Keratinocyte (primary cell): ENCODE results near the gene PAX2. TPM values are rescaled to one million over a fixed set of nuclear protein-coding genes. Genes with fewer than 3 reads are reported as not detected.

Source experiments
- DNase-seq: peaks from one replicate; pipeline ENCODE4 v3.0.0-alpha.2; 2011; ENCODE audit warnings: low read depth, missing footprints, low spot score
- FAIRE-seq: peaks from 2 replicates; lab custom pipeline; 2011; peaks lifted over from hg19 to GRCh38; lab: Jason Lieb, UNC
- H2AFZ ChIP-seq: 2 replicates; pipeline ENCODE4 v1.6.0; 2012; ENCODE audit warnings: low read length, control low read depth, inconsistent platforms; ENCODE audit not compliant: control insufficient read depth
- H3K27ac ChIP-seq: 2 replicates; pipeline ENCODE4 v1.5.1; 2011; ENCODE audit warnings: low read length; ENCODE audit not compliant: control insufficient read depth, insufficient read depth
- H3K27me3 ChIP-seq: 3 replicates; pipeline ENCODE4 v1.6.0; 2011; ENCODE audit warnings: low read length; ENCODE audit not compliant: control insufficient read depth, insufficient read depth; ENCODE audit errors: extremely low read depth
- H3K36me3 ChIP-seq, 2 experiments: 2 replicates in 1 of 2; 3 replicates in 1 of 2; pipeline ENCODE4 v1.5.1; 2011; ENCODE audit warnings: low read length in 2 of 2, mild to moderate bottlenecking in 1 of 2; ENCODE audit not compliant: control insufficient read depth in 2 of 2, insufficient read depth in 2 of 2; ENCODE audit errors: extremely low read depth in 1 of 2
- H3K4me1 ChIP-seq: 3 replicates; pipeline ENCODE4 v1.5.1; 2011; ENCODE audit warnings: low read length; ENCODE audit not compliant: control insufficient read depth, insufficient read depth; ENCODE audit errors: extremely low read depth
- H3K4me2 ChIP-seq: 3 replicates; pipeline ENCODE4 v1.6.0; 2011; ENCODE audit warnings: low read depth, low read length; ENCODE audit not compliant: control insufficient read depth, insufficient read depth; ENCODE audit errors: extremely low read depth
- H3K4me3 ChIP-seq, 3 experiments: fragments of 200-600 bp in 1 of 3; sonication (generic) in 1 of 3; 2 replicates in 2 of 3; 3 replicates in 1 of 3; pipeline ENCODE4 v1.5.1; 2011 to 2016; ENCODE audit warnings: low read length in 3 of 3, mild to moderate bottlenecking in 3 of 3, control low read depth in 2 of 3, inconsistent platforms in 1 of 3, low read depth in 1 of 3, mixed read lengths in 1 of 3, mixed run types in 1 of 3, moderate library complexity in 1 of 3; ENCODE audit not compliant: control insufficient read depth in 2 of 3, insufficient read depth in 2 of 3; ENCODE audit errors: extremely low read depth in 1 of 3
- H3K79me2 ChIP-seq: 2 replicates; pipeline ENCODE4 v1.6.0; 2012; ENCODE audit warnings: low read length; ENCODE audit not compliant: control insufficient read depth, insufficient read depth
- H3K9ac ChIP-seq: 3 replicates; pipeline ENCODE4 v1.6.0; 2011; ENCODE audit warnings: low read length; ENCODE audit not compliant: control insufficient read depth, insufficient read depth; ENCODE audit errors: extremely low read depth
- H3K9me1 ChIP-seq: 3 replicates; pipeline ENCODE4 v1.6.0; 2011; ENCODE audit warnings: low read length; ENCODE audit not compliant: control insufficient read depth, insufficient read depth; ENCODE audit errors: extremely low read depth
- H3K9me3 ChIP-seq: 2 replicates; pipeline ENCODE4 v1.5.1; 2012; ENCODE audit warnings: low read depth, low read length; ENCODE audit not compliant: control insufficient read depth
- H4K20me1 ChIP-seq: 3 replicates; pipeline ENCODE4 v1.6.0; 2011; ENCODE audit warnings: low read length; ENCODE audit not compliant: control insufficient read depth, insufficient read depth; ENCODE audit errors: extremely low read depth
- CTCF ChIP-seq, 3 experiments: IDR thresholded peaks in 1 of 3; conservative IDR thresholded peaks in 1 of 3; optimal IDR thresholded peaks in 1 of 3; 2 replicates in 2 of 3; 3 replicates in 1 of 3; pipeline versions ENCODE3 to v1.5.1; 2011; ENCODE audit warnings: low read length in 3 of 3, mild to moderate bottlenecking in 3 of 3, moderate library complexity in 2 of 3, control low read depth in 1 of 3, inconsistent platforms in 1 of 3; ENCODE audit not compliant: insufficient read depth in 2 of 3; ENCODE audit errors: extremely low read depth in 1 of 3
- EZH2 ChIP-seq: IDR thresholded peaks from one replicate; pipeline ENCODE4 v1.6.1; 2012; ENCODE audit warnings: inconsistent platforms, mild to moderate bottlenecking, low read length, moderate library complexity
- dilution Hi-C: fragments of 300-500 bp; cut with MboI; formaldehyde crosslinking; loops from one replicate; pipeline ENCODE4 v1.7.0; 2020; ENCODE audit warnings: low sequenced_read_pairs; ENCODE audit not compliant: extremely low pct_ligation_motif_present
- polyA plus RNA-seq, 5 experiments: library from polyadenylated mRNA; depleted of rRNA in 3 of 5; stranded (reverse) in 3 of 5; stranded (forward) in 1 of 5; unstranded in 1 of 5; fragments of >200 nt; gene quantifications; 1 replicate in 1 of 5; 2 replicates in 3 of 5; 3 replicates in 1 of 5; pipeline versions ENCODE4 v1.2.1 to v1.2.3, GENCODE V29; 2011 to 2012; ENCODE audit warnings: missing spikeins in 2 of 5, low read depth in 1 of 5, low replicate concordance in 1 of 5

Gene PAX2
- polyA plus RNA-seq, 1 donor (not counting 4 experiments of a cell fraction or from before 2014, with no cell fraction given): not detected

GRCh38 chr10:100740476-100741377, 4.7 kb upstream of the PAX2 start:
- Histone ChIP-seq H2AFZ (no peak overlapping the region), H3K79me2 (no peaks in the 10 kb centered on the region), H3K4me3 (no peak overlapping the region), H3K27ac (no peak overlapping the region), H4K20me1 (peaks cover 5% of the 10 kb centered on the region), H3K4me1 (peaks cover 5% of the 10 kb centered on the region), H3K27me3 (peaks cover 99% of the 10 kb centered on the region), H3K4me2 (no peak overlapping the region), H3K36me3 (no peaks in the 10 kb centered on the region), H3K9me1 (no peaks in the 10 kb centered on the region), H3K9me3 (no peaks in the 10 kb centered on the region), H3K9ac (no peak overlapping the region)
- FAIRE-seq (no peak), DNase-seq (no peak)
- dilution Hi-C loops: no loop called here
- TF ChIP-seq EZH2 (peak; percentile 12), CTCF (optimal IDR thresholded peaks at IDR 0.05 in 1 of 3, IDR thresholded peaks at IDR 0.05 in 1 of 3, conservative IDR thresholded peaks at IDR 0.05 in 1 of 3; ENCODE audit: extremely low read depth in 1 of 3, insufficient read depth in 2 of 3, low read length in 3 of 3) (no peak)

GRCh38 chr10:100741378-100742075, 3.9 kb upstream of the PAX2 start:
- TF ChIP-seq EZH2 (no peak), CTCF (optimal IDR thresholded peaks at IDR 0.05 in 1 of 3, IDR thresholded peaks at IDR 0.05 in 1 of 3, conservative IDR thresholded peaks at IDR 0.05 in 1 of 3; ENCODE audit: extremely low read depth in 1 of 3, insufficient read depth in 2 of 3, low read length in 3 of 3) (no peak)
- H3K27ac ChIP-seq: no peak overlapping the region
- H3K27me3 ChIP-seq: peaks cover 99% of the 10 kb centered on the region
- FAIRE-seq: no peak
- no peak overlapping the region for H3K4me2 ChIP-seq
- no peak overlapping the region for H3K9ac ChIP-seq
- no peaks in the 10 kb centered on the region for H3K9me1 ChIP-seq
- H3K4me1 ChIP-seq: peaks cover 5% of the 10 kb centered on the region
- H3K79me2 ChIP-seq: no peaks in the 10 kb centered on the region
- H3K36me3 ChIP-seq: no peaks in the 10 kb centered on the region
- peaks cover 8% of the 10 kb centered on the region for H4K20me1 ChIP-seq
- DNase-seq: no peak
- no peak overlapping the region for H2AFZ ChIP-seq
- no peaks in the 10 kb centered on the region for H3K9me3 ChIP-seq
- no peak overlapping the region for H3K4me3 ChIP-seq
- dilution Hi-C loops: no loop called here
